ENCODE data around the gene SNRPD1.
"Not testable (repeated sequence)": the region's sequence is repeated elsewhere in the genome, so short reads cannot be mapped to it uniquely, and the experiment has no call there.

SNRPD1 gene
- total RNA-seq, result 25.3 to 73.6 (median 31.5) reads per million in 4 experiments

- peak; percentile 77 for DNase-seq
Observed at GRCh38 chr18:21612125-21613039, at the start of gene SNRPD1. Gene SNRPD1, plus strand, starts transcription at chr18:21612314. Its CDS starts 116 bp downstream, at chr18:21612430.

GRCh38 chr18:21571772-21572171 lies 40.3 kb upstream of the SNRPD1 start:
- no peak for DNase-seq

- DNase-seq, result no peak
Observed at GRCh38 chr18:21575656-21576055, 36.5 kb upstream of the SNRPD1 start.

- no peak for DNase-seq
Observed at GRCh38 chr18:21584391-21584790, 27.7 kb upstream of the SNRPD1 start.

GRCh38 chr18:21592361-21592760 lies 19.8 kb upstream of the SNRPD1 start:
- DNase-seq, result not testable (repeated sequence)

GRCh38 chr18:21593540-21594257 lies 18.4 kb upstream of the SNRPD1 start:
- DNase-seq, result no peak

GRCh38 chr18:21597620-21598019 lies 14.5 kb upstream of the SNRPD1 start:
- no peak for DNase-seq

- DNase-seq, result no peak
Observed at GRCh38 chr18:21598726-21599584, 13.2 kb upstream of the SNRPD1 start.

- peak; percentile 54 for DNase-seq
Observed at GRCh38 chr18:21599585-21600525, 12.3 kb upstream of the SNRPD1 start.

- peak; percentile 86 for DNase-seq
Observed at GRCh38 chr18:21600526-21601410, 11.3 kb upstream of the SNRPD1 start, which contains the start of gene ESCO1. Gene ESCO1, minus strand, starts transcription at chr18:21600704. Its CDS starts 25,861 bp downstream, at chr18:21574843.

GRCh38 chr18:21602299-21602587 lies 9.9 kb upstream of the SNRPD1 start:
- DNase-seq, result no peak

GRCh38 chr18:21604671-21605070 lies 7.4 kb upstream of the SNRPD1 start:
- no peak for DNase-seq

- DNase-seq, result no peak
Observed at GRCh38 chr18:21605213-21605612, 6.9 kb upstream of the SNRPD1 start.

GRCh38 chr18:21611401-21612124 lies 551 bp upstream of the SNRPD1 start:
- DNase-seq, result not testable (repeated sequence)

GRCh38 chr18:21621640-21622039 lies 9.5 kb downstream of the SNRPD1 start:
- not testable (repeated sequence) for DNase-seq

GRCh38 chr18:21629089-21629832 lies 17.1 kb downstream of the SNRPD1 start:
- DNase-seq, result no peak

- no peak for DNase-seq
Observed at GRCh38 chr18:21632393-21632792, 20.3 kb downstream of the SNRPD1 start.

GRCh38 chr18:21634588-21635199 lies 22.6 kb downstream of the SNRPD1 start:
- DNase-seq, result no peak

GRCh38 chr18:21636769-21637168 lies 24.7 kb downstream of the SNRPD1 start:
- no peak for DNase-seq
